Breast epithelium (tissue), 4 donors: ENCODE results near the gene PACSIN3. TPM values are rescaled to one million over a fixed set of nuclear protein-coding genes. Genes with fewer than 3 reads are reported as not detected.

Experiments
- DNase-seq, 2 donors: peaks; one replicate each; pipeline ENCODE4 v3.0.0-alpha.2; 2019; ENCODE audit warnings: low spot score in 2 of 2
- H3K27ac ChIP-seq, 2 donors: fragments of 200-600 bp; sonication (generic) in 1 of 2; one replicate each; pipeline ENCODE4 v1.5.1; 2016 to 2019; ENCODE audit warnings: mild to moderate bottlenecking in 1 of 2
- H3K27me3 ChIP-seq, 2 donors: fragments of 200-600 bp; sonication (generic) in 1 of 2; one replicate each; pipeline versions ENCODE4 v1.5.1 to v1.6.0; 2017 to 2019; ENCODE audit warnings: control low read depth in 1 of 2, mild to moderate bottlenecking in 1 of 2
- H3K36me3 ChIP-seq: fragments of 200-600 bp; one replicate; pipeline ENCODE4 v1.5.1; 2019
- H3K4me1 ChIP-seq, 2 donors: fragments of 200-600 bp; sonication (generic); one replicate each; pipeline ENCODE4 v1.5.1; 2016 to 2019; ENCODE audit warnings: control low read depth in 1 of 2
- H3K4me3 ChIP-seq, 3 donors: fragments of 200-600 bp; sonication (generic); 1 replicate in 2 of 3; 2 replicates in 1 of 3; pipeline ENCODE4 v1.5.1; 2016 to 2019; ENCODE audit warnings: mild to moderate bottlenecking in 3 of 3, moderate library complexity in 2 of 3
- H3K9me3 ChIP-seq, 2 donors: fragments of 200-600 bp; sonication (generic) in 1 of 2; one replicate each; pipeline ENCODE4 v1.5.1; 2016 to 2019; ENCODE audit warnings: control low read depth in 1 of 2
- CTCF ChIP-seq, 3 donors: fragments of 450-650 bp; IDR thresholded peaks; one replicate each; pipeline ENCODE4 v1.5.1; 2016 to 2017; ENCODE audit warnings: antibody characterized with exemption in 3 of 3, mild to moderate bottlenecking in 3 of 3, moderate library complexity in 3 of 3
- POLR2A ChIP-seq: fragments of 450-650 bp; IDR thresholded peaks from one replicate; pipeline ENCODE4 v1.6.1; 2016; ENCODE audit warnings: antibody characterized with exemption, mild to moderate bottlenecking, moderate library complexity
- POLR2AphosphoS5 ChIP-seq, 3 donors: sonication (generic); formaldehyde crosslinking; IDR thresholded peaks; one replicate each; pipeline ENCODE4 v1.6.1; 2017; ENCODE audit warnings: antibody characterized with exemption in 3 of 3
- intact Hi-C: fragments of 100-400 bp; cut with DNase I; formaldehyde crosslinking; loops from one replicate; pipeline ENCODE4 v1.15.1; 2023; ENCODE audit warnings: low total_unique reads
- total RNA-seq, 3 donors: library from RNA; depleted of rRNA; stranded (reverse); fragments of >200 nt; gene quantifications; one replicate each; pipeline ENCODE4 v1.1.0, GENCODE V29; 2016

Gene PACSIN3
- total RNA-seq, 3 donors from 2014 or later: 9.9 to 47.3 (median 33.1) TPM

DNA sequence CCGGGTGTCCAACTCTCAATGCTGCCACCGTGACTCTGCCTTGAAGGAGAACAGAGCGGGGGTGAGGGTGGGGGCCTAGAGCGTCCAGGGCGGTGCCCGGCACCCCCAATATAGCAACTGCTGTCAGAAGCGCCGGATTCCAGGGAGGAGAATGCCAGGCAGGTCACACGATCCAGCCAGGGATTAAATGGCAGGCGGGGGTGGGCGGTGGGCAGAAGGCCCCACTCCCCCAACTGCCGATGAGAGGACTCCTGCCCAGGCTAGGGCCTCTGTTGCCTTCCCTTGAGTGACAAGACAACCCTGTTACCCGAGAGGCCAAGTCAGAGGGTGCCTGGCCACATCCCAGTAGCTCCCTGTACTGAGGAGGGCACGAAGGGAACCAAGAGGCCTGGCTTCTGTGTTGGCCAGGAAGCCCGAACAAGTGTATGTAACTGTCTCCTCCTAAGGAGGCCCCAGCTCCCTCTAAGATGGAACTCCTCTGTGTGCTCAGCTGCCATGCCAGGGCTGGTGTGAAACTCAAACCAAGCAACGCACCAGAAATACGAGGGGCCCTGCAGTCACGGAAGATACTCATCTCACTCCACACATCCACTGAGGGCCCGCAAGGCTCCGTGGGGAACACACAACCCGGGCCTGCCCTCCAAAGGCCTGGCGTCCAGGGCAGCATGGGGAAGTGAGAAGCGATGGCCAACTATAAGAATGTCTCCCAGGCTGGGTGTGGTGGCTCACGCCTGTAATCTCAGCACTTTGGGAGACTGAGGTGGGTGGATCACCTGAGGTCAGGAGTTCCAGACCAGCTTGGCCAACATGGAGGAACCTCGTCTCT lies 3.0 kb downstream of the PACSIN3 start:
- Histone ChIP-seq H3K36me3 (no peaks in the 10 kb centered on the region), H3K4me3 (no peak overlapping the region), H3K4me1 (peaks cover 4 to 10% of the 10 kb centered on the region in 2 donors), H3K9me3 (no peaks in the 10 kb centered on the region), H3K27me3 (no peaks in the 10 kb centered on the region), H3K27ac (peak overlapping the region in 1 of 2 donors; percentile 48)
- TF ChIP-seq POLR2A: no peak
- TF ChIP-seq POLR2AphosphoS5 (IDR thresholded peaks at IDR 0.05): no peak
- TF ChIP-seq CTCF (IDR thresholded peaks at IDR 0.05): no peak
- intact Hi-C loops: loop anchor here (10.0 kb wide), 2 partner anchors 72 to 172 kb away; partner anchors contain the start of genes MYBPC3 and NR1H3
- DNase-seq: no peak

- DNase-seq: no peak
- no peaks in the 10 kb centered on the region for H3K9me3 ChIP-seq
- no peaks in the 10 kb centered on the region for H3K27me3 ChIP-seq
- no peak overlapping the region for H3K4me3 ChIP-seq
- no peaks in the 10 kb centered on the region for H3K36me3 ChIP-seq
- TF ChIP-seq POLR2AphosphoS5 (IDR thresholded peaks at IDR 0.05) (no peak), CTCF (IDR thresholded peaks at IDR 0.05) (no peak), POLR2A (no peak)
- H3K4me1 ChIP-seq: peaks cover 2 to 17% of the 10 kb centered on the region in 2 donors
- peak overlapping the region in 1 of 2 donors; percentile 48 for H3K27ac ChIP-seq
- intact Hi-C loops: loop anchor here (10.0 kb wide), 2 partner anchors 72 to 172 kb away; partner anchors contain the start of genes MYBPC3 and NR1H3
Measured at GRCh38 chr11:47182380-47182779, 3.9 kb downstream of the PACSIN3 start.

DNA sequence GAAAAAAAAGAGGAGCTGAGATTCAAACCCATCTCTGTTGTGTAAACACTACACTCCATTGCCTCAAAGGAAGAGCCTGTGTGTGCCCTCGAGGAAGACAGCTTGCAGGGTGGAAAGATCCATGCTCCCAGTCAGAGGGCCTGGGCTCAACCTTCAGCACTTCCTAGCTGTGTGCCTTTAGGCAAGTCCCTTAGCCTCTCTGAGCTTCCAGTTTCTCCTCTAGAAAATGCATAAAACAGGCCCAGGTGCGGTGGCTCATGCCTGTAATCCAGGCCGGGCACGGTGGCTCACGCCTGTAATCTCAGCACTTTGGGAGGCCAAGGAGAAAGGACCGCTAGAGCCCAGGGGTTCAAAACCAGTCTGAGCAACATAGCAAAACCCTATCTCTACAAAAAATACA lies 5.0 kb downstream of the PACSIN3 start:
- DNase-seq: no peak
- no peak overlapping the region for H3K4me3 ChIP-seq
- no peaks in the 10 kb centered on the region for H3K27me3 ChIP-seq
- intact Hi-C loops: loop anchor here (10.0 kb wide), 2 partner anchors 74 to 174 kb away; partner anchors contain the start of genes MYBPC3 and NR1H3
- TF ChIP-seq POLR2AphosphoS5 (IDR thresholded peaks at IDR 0.05) (no peak), CTCF (IDR thresholded peaks at IDR 0.05) (no peak), POLR2A (no peak)
- no peak overlapping the region for H3K27ac ChIP-seq
- peaks cover 0 to 17% of the 10 kb centered on the region in 2 donors for H3K4me1 ChIP-seq
- no peaks in the 10 kb centered on the region for H3K9me3 ChIP-seq
- no peaks in the 10 kb centered on the region for H3K36me3 ChIP-seq

GRCh38 chr11:47180006-47180787 lies 6.0 kb downstream of the PACSIN3 start:
- Histone ChIP-seq H3K4me1 (peaks cover 2 to 24% of the 10 kb centered on the region in 2 donors), H3K27me3 (no peaks in the 10 kb centered on the region), H3K4me3 (no peak overlapping the region), H3K9me3 (no peaks in the 10 kb centered on the region), H3K36me3 (no peaks in the 10 kb centered on the region), H3K27ac (no peak overlapping the region)
- intact Hi-C loops: loop anchor here (10.0 kb wide), 2 partner anchors 75 to 175 kb away; partner anchors contain the start of genes MYBPC3 and NR1H3
- TF ChIP-seq CTCF (IDR thresholded peaks at IDR 0.05) (no peak), POLR2A (no peak), POLR2AphosphoS5 (IDR thresholded peaks at IDR 0.05) (no peak)
- no peak for DNase-seq
